Left ventricle myocardium inferior (tissue), 1 donor: ENCODE data around the gene CHRM1. TPM values are rescaled to one million over a fixed set of nuclear protein-coding genes. Genes with fewer than 3 reads are reported as not detected.

Experiments
- DNase-seq: peaks from one replicate; pipeline ENCODE4 v3.0.0-alpha.2; 2020
- H3K27ac ChIP-seq: fragments of 200-600 bp; replicated peaks from 2 replicates; pipeline ENCODE4 v1.8.0; 2021
- H3K27me3 ChIP-seq: fragments of 200-600 bp; 2 replicates; pipeline ENCODE4 v1.8.0; 2021; ENCODE audit warnings: low read depth
- H3K36me3 ChIP-seq: fragments of 200-600 bp; 2 replicates; pipeline ENCODE4 v1.8.0; 2021
- H3K4me1 ChIP-seq: fragments of 200-600 bp; 2 replicates; pipeline ENCODE4 v1.8.0; 2021
- H3K4me3 ChIP-seq: fragments of 200-600 bp; 2 replicates; pipeline ENCODE4 v1.8.0; 2021; ENCODE audit warnings: mild to moderate bottlenecking, moderate library complexity
- H3K9me3 ChIP-seq: fragments of 200-600 bp; replicated peaks from 2 replicates; pipeline ENCODE4 v1.8.0; 2021
- CTCF ChIP-seq: fragments of 200-600 bp; IDR thresholded peaks from 2 replicates; pipeline ENCODE4 v1.8.0; 2021; ENCODE audit warnings: antibody characterized with exemption, mild to moderate bottlenecking, borderline replicate concordance
- intact Hi-C: fragments of 100-400 bp; cut with micrococcal nuclease; formaldehyde crosslinking; loops from one replicate; pipeline ENCODE4 v1.11.0; 2022
- total RNA-seq: library from RNA; stranded (reverse); fragmentation: NEBNext Ultra II Directional; extraction: Animal tissue kit (Norgen Biotek cat#: 25700); gene quantifications from one replicate; pipeline ENCODE4 v1.2.1, GENCODE V29; 2021
- donor health status: DM: no; HTN: yes; CAD: no; lungs with severe emphysema.

CHRM1 gene
- total RNA-seq, 1 donor from 2014 or later: not detected

- intact Hi-C loops: no loop called here
- H3K4me1 ChIP-seq: peaks cover 63% of the 10 kb centered on the region
Measured at GRCh38 chr11:62881579-62882430, 39.4 kb downstream of the CHRM1 start.

GRCh38 chr11:62880803-62881578, 40.2 kb downstream of the CHRM1 start, which contains the start of gene SLC3A2:
SLC3A2 (plus strand) TSS chr11:62880896; CDS start chr11:62881024, 128 bp downstream.
- intact Hi-C loops: no loop called here
- peaks cover 36% of the 10 kb centered on the region for H3K36me3 ChIP-seq
- DNase-seq: peak; percentile 88
- H3K9me3 ChIP-seq: no peaks in the 10 kb centered on the region
- peak; percentile 72 for TF ChIP-seq CTCF
- peaks cover 63% of the 10 kb centered on the region for H3K4me1 ChIP-seq
- H3K27ac ChIP-seq: peak within 1 kb of the TSS; percentile 99
- no peaks in the 10 kb centered on the region for H3K27me3 ChIP-seq
- H3K4me3 ChIP-seq: peak within 1 kb of the TSS; percentile 90

More at GRCh38 chr11:62881579-62882430, 39.4 kb downstream of the CHRM1 start:
- TF ChIP-seq CTCF: peak; percentile 9
- Histone ChIP-seq H3K9me3 (no peaks in the 10 kb centered on the region), H3K27me3 (no peaks in the 10 kb centered on the region), H3K4me3 (peak overlapping the region; percentile 90), H3K36me3 (peaks cover 44% of the 10 kb centered on the region), H3K27ac (peak overlapping the region; percentile 99)
- peak; percentile 90 for DNase-seq

GRCh38 chr11:62880231-62880802, 40.8 kb downstream of the CHRM1 start:
- H3K4me1 ChIP-seq: peaks cover 60% of the 10 kb centered on the region
- no peaks in the 10 kb centered on the region for H3K9me3 ChIP-seq
- H3K4me3 ChIP-seq: peak overlapping the region; percentile 90
- no peak for TF ChIP-seq CTCF
- H3K36me3 ChIP-seq: peaks cover 30% of the 10 kb centered on the region
- intact Hi-C loops: no loop called here
- no peaks in the 10 kb centered on the region for H3K27me3 ChIP-seq
- peak overlapping the region; percentile 99 for H3K27ac ChIP-seq
- no peak for DNase-seq

- TF ChIP-seq CTCF: no peak
- Histone ChIP-seq H3K27ac (peak overlapping the region; percentile 99), H3K36me3 (peaks cover 20% of the 10 kb centered on the region), H3K4me3 (peak overlapping the region; percentile 90), H3K9me3 (no peaks in the 10 kb centered on the region), H3K27me3 (no peaks in the 10 kb centered on the region), H3K4me1 (peaks cover 52% of the 10 kb centered on the region)
- intact Hi-C loops: no loop called here
- no peak for DNase-seq
Measured at GRCh38 chr11:62879235-62879978, 41.8 kb downstream of the CHRM1 start.

GRCh38 chr11:62876712-62877111, 44.5 kb downstream of the CHRM1 start:
- Histone ChIP-seq H3K4me1 (peaks cover 25% of the 10 kb centered on the region), H3K27me3 (no peaks in the 10 kb centered on the region), H3K4me3 (no peak overlapping the region), H3K36me3 (no peaks in the 10 kb centered on the region), H3K27ac (no peak overlapping the region), H3K9me3 (no peaks in the 10 kb centered on the region)
- TF ChIP-seq CTCF: no peak
- DNase-seq: no peak
- intact Hi-C loops: no loop called here
